ENCODE results near the gene LTB4R2. TPM values are rescaled to one million over a fixed set of nuclear protein-coding genes. Genes with fewer than 3 reads are reported as not detected.

Gene LTB4R2
- total and polyA plus RNA-seq, 2 experiments from 2014 or later, result 0.40 to 12.6 TPM

- Histone ChIP-seq H3K9me2 (ENCODE audit: insufficient read depth) (no peaks in the 10 kb centered on the region), H3K79me2 (replicated peaks; ENCODE audit: insufficient read depth) (no peaks in the 10 kb centered on the region), H2AFZ (peak within 1 kb of the TSS; percentile 100), H3K27me3 (ENCODE audit: insufficient read depth) (peaks cover 98% of the 10 kb centered on the region), H3K4me1 (ENCODE audit: insufficient read depth) (peaks cover 26% of the 10 kb centered on the region; the same call in 1 of the 2 replicates), H4K20me1 (replicated peaks; ENCODE audit: insufficient read depth) (peaks cover 4% of the 10 kb centered on the region), H3K4me2 (peak within 1 kb of the TSS; percentile 92), H3K4me3 (peak within 1 kb of the TSS; percentile 80), H3K27ac (ENCODE audit: low read depth) (no peak within 1 kb of the TSS), H3K36me3 (ENCODE audit: insufficient read depth) (no peaks in the 10 kb centered on the region), H3F3A (replicated peaks; ENCODE audit: low read depth) (0 out of 2 replicates have a peak, but pooled peaks cover 8% of the 10 kb centered on the region)
- no peak within 1 kb of the TSS for H3K27ac Mint-ChIP-seq
- H3K27me3 Mint-ChIP-seq (ENCODE audit: insufficient read depth, low read depth, poor library complexity), result peaks cover 92% of the 10 kb centered on the region
- no peaks in the 10 kb centered on the region for H3K9me3 Mint-ChIP-seq
- ATAC-seq, result peak; percentile 17
- H3K4me1 Mint-ChIP-seq, result peaks cover 23% of the 10 kb centered on the region
- H3K4me3 Mint-ChIP-seq, result peak within 1 kb of the TSS; percentile 83
- no peaks in the 10 kb centered on the region for H3K36me3 Mint-ChIP-seq (ENCODE audit: low read depth)
- peak; percentile 56 for DNase-seq (ENCODE audit: low spot score)
- TF ChIP-seq EZH2 (IDR thresholded peaks at IDR 0.05; ENCODE audit: low read depth, unreplicated experiment) (peak; percentile 48), REST (IDR thresholded peaks at IDR 0.05; ENCODE audit: unreplicated experiment) (no peak)
These were observed 24.7 kb downstream of the LTB4R2 start, which contains the start of gene ADCY4 for GRCh38 chr14:24334431-24335291. TSS of gene ADCY4 (minus strand) at chr14:24335071. CDS start at chr14:24334652, 419 bp downstream.

- Mint-ChIP-seq H3K27ac (no peak overlapping the region), H3K36me3 (ENCODE audit: low read depth) (no peaks in the 10 kb centered on the region), H3K27me3 (ENCODE audit: insufficient read depth, low read depth, poor library complexity) (peaks cover 94% of the 10 kb centered on the region), H3K4me3 (peak overlapping the region; percentile 83), H3K9me3 (no peaks in the 10 kb centered on the region), H3K4me1 (peaks cover 23% of the 10 kb centered on the region)
- Histone ChIP-seq H3K79me2 (replicated peaks; ENCODE audit: insufficient read depth) (no peaks in the 10 kb centered on the region), H3K9me2 (ENCODE audit: insufficient read depth) (no peaks in the 10 kb centered on the region), H3K36me3 (ENCODE audit: insufficient read depth) (no peaks in the 10 kb centered on the region), H3K27me3 (ENCODE audit: insufficient read depth) (peaks cover 100% of the 10 kb centered on the region), H2AFZ (peak overlapping the region; percentile 100), H3K4me3 (peak overlapping the region; percentile 80), H3F3A (replicated peaks; ENCODE audit: low read depth) (0 out of 2 replicates have a peak, but pooled peaks cover 8% of the 10 kb centered on the region), H3K4me1 (ENCODE audit: insufficient read depth) (peaks cover 26% of the 10 kb centered on the region; the same call in 1 of the 2 replicates), H3K4me2 (peak overlapping the region; percentile 92), H4K20me1 (replicated peaks; ENCODE audit: insufficient read depth) (peaks cover 4% of the 10 kb centered on the region), H3K27ac (ENCODE audit: low read depth) (no peak overlapping the region)
- ATAC-seq, result no peak
- DNase-seq (ENCODE audit: low spot score), result peak; percentile 30
- TF ChIP-seq STAT1 (IDR thresholded peaks at IDR 0.05; ENCODE audit: unreplicated experiment) (no peak), ZNF114 (CRISPR knock-in tag; IDR thresholded peaks at IDR 0.05) (no peak), JUNB (IDR thresholded peaks at IDR 0.05; ENCODE audit: unreplicated experiment) (no peak), CREB1 (CRISPR knock-in tag; IDR thresholded peaks at IDR 0.05; ENCODE audit: low read depth) (no peak), NANOG (IDR thresholded peaks at IDR 0.05; ENCODE audit: borderline replicate concordance) (no peak), EZH2 (IDR thresholded peaks at IDR 0.05; ENCODE audit: low read depth, unreplicated experiment) (no peak), EZH2phosphoT487 (IDR thresholded peaks at IDR 0.05; ENCODE audit: unreplicated experiment) (no peak), ZNF462 (CRISPR knock-in tag; IDR thresholded peaks at IDR 0.05) (no peak)
These were observed 25.7 kb downstream of the LTB4R2 start for GRCh38 chr14:24335461-24336171.

Data from GM23338 (cell line).